NCI-H2107 treated with DMSO at 0.1 percent for 48 hours (cell line): Measurements from ENCODE around the gene PRXL2B.
"Not testable (repeated sequence)": the region's sequence is repeated elsewhere in the genome, so short reads cannot be mapped to it uniquely, and the experiment has no call there.

ENCODE experiments used
- DNase-seq: peaks from one replicate; lab custom pipeline; 2025; ENCODE audit not compliant: unreplicated experiment; lab: John Stamatoyannopoulos, UW

Gene PRXL2B

DNA sequence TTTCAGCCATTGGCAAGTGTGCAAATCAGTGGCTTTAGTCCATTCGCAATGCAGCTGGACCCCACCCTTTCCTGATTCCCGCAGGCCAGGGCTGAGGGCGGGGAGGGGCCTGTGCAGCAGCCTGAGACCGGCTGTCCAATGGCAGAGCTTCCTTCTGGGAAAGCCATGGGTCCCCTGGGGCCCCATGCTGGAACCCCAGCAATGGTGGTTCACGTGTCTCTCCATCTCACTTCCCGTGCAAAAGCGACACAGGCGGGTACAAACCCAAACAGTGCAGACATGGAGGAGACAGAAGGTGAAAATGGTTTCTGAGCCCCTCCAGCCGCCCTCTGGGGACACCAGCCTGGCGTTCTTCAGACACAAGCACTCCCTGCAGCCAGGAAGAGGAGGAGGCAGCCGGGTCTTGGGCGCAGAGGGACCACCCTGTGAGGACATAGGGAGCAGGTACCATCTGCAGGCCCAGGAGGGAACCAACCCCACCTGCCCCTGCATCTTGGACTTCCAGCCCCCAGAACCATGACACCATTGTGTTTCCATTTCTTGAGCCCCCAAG, 36.2 kb upstream of the PRXL2B start:
- DNase-seq = not testable (repeated sequence)

DNA sequence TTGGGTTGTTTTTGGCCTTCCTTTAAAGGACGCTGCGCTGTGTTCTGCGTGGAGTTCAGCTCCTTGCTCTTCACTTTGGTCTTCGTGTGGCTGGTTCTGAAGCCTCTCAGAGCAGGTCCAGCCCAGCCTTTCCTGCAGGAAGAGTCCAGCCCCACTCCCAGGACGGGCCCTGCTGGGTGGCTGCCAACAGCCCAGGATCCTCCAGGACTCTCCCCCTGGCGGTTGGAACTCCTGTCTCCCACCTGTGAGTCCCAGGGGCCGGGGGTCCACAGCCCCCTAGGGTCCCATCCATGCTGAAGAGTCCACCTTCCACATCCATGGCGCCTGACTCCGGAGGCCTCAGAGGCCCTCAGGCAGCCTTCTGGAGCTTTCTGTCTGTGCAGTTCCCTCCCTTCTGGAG, 35.0 kb upstream of the PRXL2B start:
- not testable (repeated sequence) for DNase-seq

DNA sequence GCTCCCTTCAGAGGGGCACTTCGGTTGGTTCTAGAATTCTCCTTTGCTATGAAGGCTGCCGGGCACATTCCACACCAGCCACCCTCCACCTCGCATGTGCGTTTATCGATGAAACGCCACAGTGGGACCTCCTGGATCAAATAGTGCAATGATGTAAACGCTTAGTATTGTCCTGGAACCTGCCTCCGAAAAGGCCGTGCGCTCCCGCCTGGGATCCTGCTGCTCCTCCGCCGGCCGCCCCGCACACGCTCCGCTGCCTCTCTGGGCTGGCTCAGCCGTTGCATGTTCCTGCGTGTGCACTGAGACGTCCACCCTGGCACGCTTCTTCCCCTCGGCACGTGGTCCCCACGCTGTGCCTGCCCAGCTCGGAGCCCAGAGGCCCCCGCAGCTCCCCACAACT, 34.4 kb upstream of the PRXL2B start:
- DNase-seq = no peak

DNA sequence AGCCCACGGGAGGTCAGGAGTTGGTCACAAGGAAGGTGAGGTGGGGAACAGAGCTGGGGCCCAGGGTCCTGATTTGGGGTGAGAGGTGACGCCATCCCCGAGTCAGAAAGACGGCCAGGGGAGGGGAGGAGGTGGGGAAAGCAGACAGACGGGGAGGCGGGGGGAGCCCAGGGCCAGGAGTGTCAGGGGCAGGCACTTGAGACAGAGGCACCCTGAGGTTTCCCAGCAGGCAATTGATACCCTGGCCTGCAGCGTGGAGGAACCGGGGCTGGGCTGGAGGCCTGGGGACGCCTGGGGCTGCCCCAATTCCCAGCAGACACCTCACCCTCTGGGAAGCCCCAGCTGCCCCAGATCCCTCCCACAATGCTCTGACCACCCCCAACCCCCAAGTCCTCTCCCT, 33.5 kb upstream of the PRXL2B start:
- not testable (repeated sequence) for DNase-seq

DNA sequence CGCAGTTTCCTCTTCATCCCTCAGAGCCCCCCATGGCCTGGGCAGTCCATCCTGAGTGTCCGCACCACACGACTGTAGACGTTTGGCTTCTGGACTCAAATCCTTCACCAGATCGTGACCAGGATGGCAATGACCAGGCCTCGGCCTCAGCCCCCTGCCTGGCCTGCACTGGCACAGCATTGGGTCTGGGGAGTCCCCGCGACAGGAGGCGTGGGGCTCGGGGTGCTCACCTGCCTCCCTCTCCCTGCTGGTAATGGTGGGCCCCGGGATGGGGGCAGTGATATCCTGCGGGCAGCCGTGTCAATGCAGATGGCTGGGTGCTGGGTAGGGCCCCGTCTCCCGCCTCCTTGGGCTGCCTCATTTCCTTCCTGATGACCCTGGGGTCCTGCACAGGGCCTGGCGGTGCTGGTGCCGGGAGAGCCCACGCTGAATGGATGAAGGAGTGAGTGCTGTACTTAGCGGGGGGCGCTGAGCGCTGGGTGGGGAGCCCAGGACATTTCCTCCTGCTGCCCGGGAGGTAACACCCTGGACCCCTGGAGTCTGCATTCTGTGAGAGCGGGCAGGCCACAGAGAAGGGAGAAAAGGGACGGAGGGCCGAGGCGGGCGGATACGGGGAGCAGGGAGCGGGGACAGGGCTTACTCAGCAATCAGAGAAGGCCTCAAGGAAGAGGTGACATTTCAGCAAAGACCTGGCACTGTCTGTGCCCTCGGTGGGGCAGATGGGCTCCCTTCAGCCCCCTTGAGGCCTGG, 32.5 kb upstream of the PRXL2B start:
- DNase-seq = no peak

DNA sequence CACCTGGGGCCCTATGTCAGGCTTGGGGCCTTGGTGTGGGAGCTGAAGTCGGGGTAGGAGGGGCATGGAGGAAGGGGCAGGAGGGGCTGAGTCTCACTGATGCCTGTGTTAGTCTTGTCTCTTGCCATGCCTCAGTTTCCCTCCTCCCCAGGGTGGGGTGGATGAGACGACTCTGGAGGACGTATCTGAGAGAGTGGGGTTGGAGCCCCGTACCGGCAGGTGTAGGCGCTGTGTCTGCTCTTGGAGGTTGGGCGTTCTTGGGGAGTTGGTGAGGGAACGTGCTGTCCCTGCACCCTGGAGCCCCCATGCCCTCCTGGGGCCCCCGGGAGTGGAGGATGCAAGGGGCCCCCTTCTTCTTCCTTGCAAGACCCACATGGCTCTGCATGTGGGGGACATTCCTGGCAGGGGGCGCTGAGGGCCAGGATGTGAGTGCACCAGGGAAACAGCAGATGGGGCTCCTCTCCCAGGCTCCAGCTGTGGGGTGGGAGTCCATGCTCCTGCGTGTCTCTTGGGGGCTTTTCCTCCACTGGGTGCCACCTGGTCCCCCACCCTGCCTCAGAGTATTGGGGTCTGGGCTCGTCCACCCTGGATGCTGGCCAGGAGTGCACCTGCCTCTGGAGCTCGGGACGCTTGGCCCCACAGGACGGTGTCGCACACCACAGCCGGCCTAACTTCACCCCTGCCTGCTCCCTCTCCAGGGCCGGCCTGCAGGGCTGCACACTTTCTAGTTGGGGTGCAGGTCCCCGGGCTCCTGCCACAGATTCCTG, 31.8 kb upstream of the PRXL2B start:
- DNase-seq = no peak

DNA sequence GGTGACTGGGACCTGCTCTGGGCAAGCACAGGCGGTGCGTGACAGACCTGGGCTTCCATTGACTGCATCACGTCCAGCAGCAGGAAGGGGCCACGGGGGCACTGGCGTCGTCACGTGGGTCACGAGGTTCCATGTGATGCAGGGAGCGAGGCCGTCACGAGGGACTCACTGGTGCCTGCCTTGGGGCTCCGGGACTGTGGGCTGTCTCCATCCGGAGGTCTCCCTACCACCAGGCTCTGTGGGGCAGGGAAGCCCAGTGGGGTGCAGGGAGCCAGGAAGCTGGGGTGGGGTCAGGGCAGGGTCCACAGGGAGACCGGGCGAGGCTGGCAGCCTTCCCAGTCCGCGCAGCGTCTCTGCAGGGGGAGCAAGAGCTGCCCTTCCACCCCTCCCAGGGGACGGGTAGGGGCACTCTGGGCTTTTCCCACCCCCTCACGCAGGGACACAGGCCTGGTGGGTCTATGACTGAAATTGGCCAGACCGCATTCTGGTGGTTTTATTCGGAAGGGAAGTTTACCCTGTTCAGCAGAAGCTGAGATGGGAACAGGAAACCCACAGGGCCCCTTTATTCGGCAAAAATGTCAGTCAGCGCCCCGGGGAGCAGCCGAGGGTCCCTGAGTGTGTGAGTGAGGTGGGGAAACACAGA, 30.8 kb upstream of the PRXL2B start:
- DNase-seq = no peak

DNA sequence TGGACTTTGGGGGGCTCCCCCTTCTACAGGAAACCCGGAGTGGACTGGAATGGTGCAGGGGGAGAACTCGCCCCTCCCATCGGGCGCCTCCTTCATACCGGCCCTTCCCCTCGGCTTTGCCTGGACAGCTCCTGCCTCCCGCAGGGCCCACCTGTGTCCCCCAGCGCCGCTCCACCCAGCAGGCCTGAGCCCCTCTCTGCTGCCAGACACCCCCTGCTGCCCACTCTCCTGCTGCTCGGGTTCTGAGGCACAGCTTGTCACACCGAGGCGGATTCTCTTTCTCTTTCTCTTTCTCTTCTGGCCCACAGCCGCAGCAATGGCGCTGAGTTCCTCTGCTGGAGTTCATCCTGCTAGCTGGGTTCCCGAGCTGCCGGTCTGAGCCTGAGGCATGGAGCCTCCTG, 30.3 kb upstream of the PRXL2B start, which contains the start of gene TNFRSF14:
Gene TNFRSF14, plus strand, starts transcription at position 95 of the 401 bp plus-strand sequence. Its CDS starts 294 bp downstream, at position 389.
- no peak for DNase-seq

DNA sequence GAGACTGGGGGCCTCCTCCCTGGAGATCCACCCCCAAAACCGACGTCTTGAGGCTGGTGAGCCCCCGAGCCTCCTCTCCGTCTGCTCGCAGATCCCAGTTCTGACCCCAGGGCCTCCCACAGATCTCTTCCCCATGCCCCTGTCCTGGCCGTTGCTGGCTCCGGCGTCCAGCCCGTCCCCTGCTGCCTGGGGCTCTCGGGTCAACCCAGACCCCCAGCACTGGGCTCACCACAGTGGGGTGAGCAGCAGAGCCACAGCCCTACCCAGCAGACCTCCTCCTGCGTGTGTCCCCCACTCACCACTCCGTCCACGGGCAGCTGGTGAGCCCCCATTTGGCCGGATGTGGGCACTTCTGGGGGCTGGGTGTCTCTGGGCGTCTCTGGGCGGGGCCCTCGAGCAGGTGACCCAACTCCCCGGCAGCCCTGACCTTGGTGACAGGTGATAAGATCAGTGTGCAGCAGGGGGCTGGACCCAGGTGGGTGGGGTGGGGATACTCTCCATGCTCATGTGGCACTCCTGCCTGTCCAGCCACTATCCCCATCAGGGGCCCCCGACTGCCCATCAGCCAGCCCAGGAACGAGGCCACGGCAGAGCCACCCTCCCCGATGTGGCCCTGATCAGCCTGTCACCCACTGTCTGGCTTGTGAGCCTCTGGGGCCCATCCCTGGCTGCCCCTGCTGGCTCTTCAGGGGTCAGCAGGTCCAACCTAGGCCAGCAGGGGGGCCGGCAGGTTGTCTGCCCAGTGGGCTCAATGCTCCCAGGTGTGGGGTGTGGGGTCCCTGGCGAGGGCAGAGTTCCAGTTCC, 29.7 kb upstream of the PRXL2B start:
- no peak for DNase-seq

DNA sequence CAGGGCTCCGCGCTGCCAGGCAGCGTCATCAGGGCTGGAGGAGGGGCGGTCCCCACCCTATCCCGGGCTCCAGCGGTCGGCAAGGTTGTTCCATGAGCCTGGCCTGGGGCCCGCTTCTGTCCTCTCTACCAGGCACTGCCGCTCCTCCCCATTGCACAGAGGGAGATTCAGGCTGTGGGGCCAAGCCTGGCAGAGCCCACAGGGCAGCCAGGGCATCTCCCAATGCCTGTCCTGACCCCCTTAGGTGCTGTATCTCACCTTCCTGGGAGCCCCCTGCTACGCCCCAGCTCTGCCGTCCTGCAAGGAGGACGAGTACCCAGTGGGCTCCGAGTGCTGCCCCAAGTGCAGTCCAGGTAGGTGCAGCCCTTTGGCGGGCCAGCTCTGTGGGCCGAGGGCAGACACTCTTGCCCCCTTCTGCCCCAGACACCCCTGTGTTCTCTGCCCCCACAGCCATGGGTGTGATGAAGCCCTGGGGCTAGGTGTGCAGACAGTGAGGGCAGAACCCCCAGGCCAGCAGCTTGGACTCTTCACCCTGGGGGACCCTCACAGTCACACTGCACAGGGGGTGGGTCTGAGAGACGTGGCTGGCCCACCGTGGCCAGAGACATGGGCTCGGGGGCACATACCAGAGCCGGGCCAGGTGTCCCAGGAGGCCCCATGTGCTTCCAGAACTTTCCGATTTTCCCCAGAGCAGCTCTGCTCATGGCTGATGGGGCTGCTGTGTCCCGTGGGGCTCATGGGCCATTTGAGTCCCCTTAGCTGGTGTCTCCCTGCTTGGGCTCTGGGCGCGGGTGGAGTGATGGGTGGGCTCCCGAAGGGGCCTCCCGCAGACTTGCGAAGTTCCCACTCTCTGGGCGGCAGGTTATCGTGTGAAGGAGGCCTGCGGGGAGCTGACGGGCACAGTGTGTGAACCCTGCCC, 28.8 kb upstream of the PRXL2B start:
- DNase-seq = no peak

DNA sequence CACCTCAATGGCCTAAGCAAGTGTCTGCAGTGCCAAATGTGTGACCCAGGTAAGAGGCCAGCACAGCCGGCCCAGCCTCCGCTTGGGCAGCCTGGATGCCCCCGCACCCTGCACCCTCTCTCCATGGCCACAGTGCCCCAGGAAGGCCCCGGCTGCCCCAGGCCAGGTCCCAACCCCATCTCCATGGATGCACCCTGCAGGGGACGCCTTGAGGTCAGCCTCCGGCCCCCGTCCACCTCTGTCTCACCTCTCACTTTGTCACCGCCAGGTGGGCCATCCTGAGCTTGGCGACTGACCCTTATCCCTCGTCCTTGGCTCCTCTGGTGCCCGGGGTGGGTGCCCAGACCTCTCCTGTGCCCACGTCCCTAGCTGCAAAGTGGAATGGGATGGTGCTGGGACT, 28.2 kb upstream of the PRXL2B start:
- no peak for DNase-seq

DNA sequence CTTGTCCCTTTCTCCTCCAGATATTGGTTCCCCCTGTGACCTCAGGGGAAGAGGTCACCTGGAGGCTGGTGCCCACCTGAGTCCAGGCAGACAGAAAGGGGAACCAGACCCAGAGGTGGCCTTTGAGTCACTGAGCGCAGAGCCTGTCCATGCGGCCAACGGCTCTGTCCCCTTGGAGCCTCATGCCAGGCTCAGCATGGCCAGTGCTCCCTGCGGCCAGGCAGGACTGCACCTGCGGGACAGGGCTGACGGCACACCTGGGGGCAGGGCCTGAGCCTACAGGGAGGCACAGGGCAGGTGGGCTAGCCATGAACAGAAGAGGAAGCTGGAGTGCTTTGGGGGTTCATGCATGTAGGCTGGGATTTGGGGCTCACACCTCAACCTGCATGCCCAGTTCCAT, 27.7 kb upstream of the PRXL2B start:
- DNase-seq = no peak

DNA sequence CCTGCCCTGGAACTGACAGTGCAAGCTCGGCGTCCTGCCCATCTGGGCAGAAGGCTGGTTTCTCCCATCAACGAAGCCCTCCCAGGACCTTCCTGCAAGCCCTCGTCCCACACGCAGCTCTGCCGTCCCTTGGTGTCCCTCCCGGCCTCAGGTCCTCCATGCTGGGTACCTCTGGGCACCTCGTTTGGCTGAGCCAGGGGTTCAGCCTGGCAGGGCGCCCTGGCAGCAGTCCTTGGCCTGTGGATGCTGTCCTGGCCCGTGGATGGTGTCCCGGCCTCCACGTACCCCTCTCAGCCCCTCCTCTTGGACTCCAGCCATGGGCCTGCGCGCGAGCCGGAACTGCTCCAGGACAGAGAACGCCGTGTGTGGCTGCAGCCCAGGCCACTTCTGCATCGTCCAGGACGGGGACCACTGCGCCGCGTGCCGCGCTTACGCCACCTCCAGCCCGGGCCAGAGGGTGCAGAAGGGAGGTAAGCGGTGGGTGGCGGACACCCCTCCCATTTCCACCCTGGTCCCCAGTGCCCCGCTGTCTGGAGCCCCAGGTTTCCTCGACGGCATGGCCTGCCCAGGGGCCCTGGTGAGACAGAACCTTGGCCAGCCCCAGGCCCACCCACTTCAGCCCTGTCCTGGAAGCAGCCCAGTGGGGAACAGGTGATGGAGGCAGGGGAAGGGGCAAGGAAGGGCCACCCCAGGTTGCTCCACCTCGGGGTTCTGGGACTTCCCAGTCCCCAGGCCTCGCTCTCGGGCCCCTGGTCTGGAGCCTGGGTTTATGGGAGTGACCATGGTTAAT, 26.9 kb upstream of the PRXL2B start:
- DNase-seq = no peak

DNA sequence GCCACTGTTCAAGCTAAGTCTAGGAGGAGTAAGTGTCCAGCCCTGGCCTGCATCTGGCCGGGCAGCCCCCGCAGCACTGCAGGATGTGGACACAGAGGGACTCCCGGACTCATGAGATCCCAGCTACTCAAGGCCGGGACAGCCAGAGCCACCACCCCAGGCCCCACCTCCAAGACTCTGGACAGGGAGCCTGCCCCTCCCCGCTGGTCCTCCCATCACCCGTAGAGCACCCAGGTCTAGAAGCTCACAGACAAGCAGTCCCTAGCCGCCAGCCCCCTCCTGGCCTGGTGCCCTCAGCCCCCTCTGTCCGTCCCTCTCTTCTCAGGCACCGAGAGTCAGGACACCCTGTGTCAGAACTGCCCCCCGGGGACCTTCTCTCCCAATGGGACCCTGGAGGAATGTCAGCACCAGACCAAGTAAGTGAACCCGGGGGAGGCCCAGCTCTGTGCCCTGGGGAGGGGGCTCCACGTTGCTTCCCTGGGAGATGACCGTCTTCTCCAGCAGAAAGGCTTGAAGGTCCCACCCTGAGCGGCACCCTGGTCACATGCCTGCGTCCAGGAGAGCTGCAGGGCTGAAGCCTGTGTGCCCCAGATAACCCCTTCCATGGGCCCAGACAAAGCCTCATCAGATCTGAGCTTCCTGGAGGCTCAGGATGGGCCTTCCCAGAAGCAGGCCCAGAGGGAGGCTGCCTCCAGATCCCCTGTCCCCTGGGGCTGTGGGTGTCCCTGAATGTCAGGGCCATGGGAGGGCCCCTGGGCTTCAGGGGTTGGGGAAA, 26.1 kb upstream of the PRXL2B start:
- DNase-seq = no peak

DNA sequence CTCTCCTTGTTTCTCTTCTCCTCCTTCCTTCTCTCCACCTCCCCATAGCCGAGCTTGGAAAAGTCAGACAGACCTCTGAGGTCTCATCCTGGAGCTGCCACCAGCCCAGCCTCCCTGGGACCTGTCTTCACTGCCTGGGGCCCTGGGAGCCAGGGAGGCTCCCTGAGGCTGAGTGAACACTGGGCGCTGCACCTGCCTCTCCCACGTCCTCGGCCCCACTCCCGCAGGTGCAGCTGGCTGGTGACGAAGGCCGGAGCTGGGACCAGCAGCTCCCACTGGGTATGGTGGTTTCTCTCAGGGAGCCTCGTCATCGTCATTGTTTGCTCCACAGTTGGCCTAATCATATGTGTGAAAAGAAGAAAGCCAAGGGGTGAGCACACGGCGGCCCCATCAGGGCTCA, 25.1 kb upstream of the PRXL2B start:
- no peak for DNase-seq

DNA sequence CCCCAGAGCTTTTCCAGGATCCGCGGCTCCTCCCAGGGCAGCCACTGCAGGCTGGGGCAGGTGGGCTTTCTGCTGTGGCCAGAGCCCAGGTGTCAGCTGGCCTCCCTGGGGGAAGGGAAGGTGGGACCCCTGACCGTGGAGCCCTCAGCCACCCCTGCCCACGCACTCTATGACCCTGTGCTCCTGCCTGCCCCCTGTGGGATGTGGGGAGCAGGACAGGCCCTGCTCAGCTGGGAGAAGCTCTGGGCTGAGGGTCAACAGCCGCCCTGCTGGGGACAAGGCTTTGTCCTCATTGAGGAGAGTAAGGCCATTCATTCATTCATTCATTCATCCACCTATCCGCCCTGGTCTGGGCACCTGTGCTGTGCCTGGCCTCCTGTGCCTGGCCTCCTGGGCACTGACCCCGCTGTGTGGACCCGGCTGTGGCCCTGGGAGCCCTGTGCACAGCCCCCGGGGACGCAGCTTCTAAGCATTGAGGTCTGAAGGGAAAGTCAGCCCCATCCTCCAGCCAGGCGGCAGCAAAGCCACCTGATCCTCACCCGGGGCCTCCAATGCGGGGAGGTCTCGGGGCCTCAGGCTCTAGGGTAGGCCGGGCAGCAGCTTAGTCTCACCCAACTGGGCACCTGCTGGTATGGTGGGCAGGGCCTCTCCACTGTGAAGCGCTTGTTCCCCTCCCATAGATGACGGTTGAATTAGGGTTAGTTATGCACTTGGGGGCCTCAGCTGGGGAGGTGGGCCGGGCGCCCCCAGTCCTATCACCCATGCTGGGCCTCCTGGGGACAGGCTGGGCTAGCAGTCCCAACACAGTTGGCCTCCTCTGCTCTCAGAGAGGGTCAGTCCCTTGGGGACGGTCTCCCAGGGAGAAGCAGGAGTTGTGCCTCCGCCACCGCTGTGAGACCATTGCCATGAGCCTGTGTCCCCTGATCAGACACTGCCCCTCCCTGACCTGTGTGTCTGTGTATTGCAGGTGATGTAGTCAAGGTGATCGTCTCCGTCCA, 24.4 kb upstream of the PRXL2B start:
- no peak for DNase-seq

DNA sequence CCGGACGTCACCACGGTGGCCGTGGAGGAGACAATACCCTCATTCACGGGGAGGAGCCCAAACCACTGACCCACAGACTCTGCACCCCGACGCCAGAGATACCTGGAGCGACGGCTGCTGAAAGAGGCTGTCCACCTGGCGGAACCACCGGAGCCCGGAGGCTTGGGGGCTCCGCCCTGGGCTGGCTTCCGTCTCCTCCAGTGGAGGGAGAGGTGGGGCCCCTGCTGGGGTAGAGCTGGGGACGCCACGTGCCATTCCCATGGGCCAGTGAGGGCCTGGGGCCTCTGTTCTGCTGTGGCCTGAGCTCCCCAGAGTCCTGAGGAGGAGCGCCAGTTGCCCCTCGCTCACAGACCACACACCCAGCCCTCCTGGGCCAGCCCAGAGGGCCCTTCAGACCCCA, 23.4 kb upstream of the PRXL2B start:
- no peak for DNase-seq
